HEK293 (cell line): ENCODE data around the gene TTC6.

Experiments used
- HOXC10 ChIP-seq: sonication (generic); formaldehyde crosslinking; IDR thresholded peaks from 2 replicates; pipeline ENCODE4 v1.8.1; 2023; ENCODE audit warnings: mild to moderate bottlenecking, missing genetic modification reagents
- WT1 ChIP-seq: fragments of 450-650 bp; formaldehyde crosslinking; IDR thresholded peaks from 2 replicates; pipeline ENCODE4 v1.5.1; 2016; ENCODE audit warnings: missing biosample characterization, missing genetic modification characterization
- YY1 ChIP-seq: fragments of 450-650 bp; formaldehyde crosslinking; IDR thresholded peaks from 2 replicates; pipeline ENCODE4 v1.5.1; 2018; ENCODE audit warnings: missing biosample characterization, missing genetic modification characterization
- ZNF24 ChIP-seq: fragments of 450-650 bp; formaldehyde crosslinking; IDR thresholded peaks from 2 replicates; pipeline ENCODE4 v1.5.1; 2016; ENCODE audit warnings: missing biosample characterization, missing genetic modification characterization
- ZNF274 ChIP-seq, 2 experiments: fragments of 200-500 bp in 1 of 2; fragments of 450-650 bp in 1 of 2; sonication (Bioruptor generic) in 1 of 2; formaldehyde crosslinking in 1 of 2; IDR thresholded peaks; 2 replicates each; pipeline versions ENCODE4 v1.5.1 to v1.6.1; 2014 to 2016; ENCODE audit warnings: borderline replicate concordance in 1 of 2, inconsistent platforms in 1 of 2, low read length in 1 of 2, missing biosample characterization in 1 of 2, missing genetic modification characterization in 1 of 2
- ZNF354C ChIP-seq: fragments of 450-650 bp; formaldehyde crosslinking; IDR thresholded peaks from 2 replicates; pipeline ENCODE4 v1.5.1; 2016; ENCODE audit warnings: missing biosample characterization, missing genetic modification characterization, low read depth, borderline replicate concordance
- ZNF629 ChIP-seq: fragments of 450-650 bp; formaldehyde crosslinking; IDR thresholded peaks from 2 replicates; pipeline ENCODE4 v1.5.1; 2017; ENCODE audit warnings: missing biosample characterization, missing genetic modification characterization
- ZNF792 ChIP-seq: fragments of 450-650 bp; formaldehyde crosslinking; IDR thresholded peaks from 2 replicates; pipeline ENCODE4 v1.5.1; 2016; ENCODE audit warnings: missing biosample characterization, missing genetic modification characterization
- TF ChIP-seq, protein P1 (sequence below): fragments of 450-650 bp; formaldehyde crosslinking; IDR thresholded peaks from 2 replicates; pipeline ENCODE4 v1.5.1; 2016; ENCODE audit warnings: missing biosample characterization, missing genetic modification characterization
- TF ChIP-seq, protein P2 (sequence below): fragments of 450-650 bp; formaldehyde crosslinking; optimal IDR thresholded peaks from 2 replicates; pipeline ENCODE3; 2016; ENCODE audit warnings: missing biosample characterization, mild to moderate bottlenecking, missing genetic modification characterization
- TF ChIP-seq, protein P3 (sequence below): fragments of 450-650 bp; formaldehyde crosslinking; IDR thresholded peaks from 2 replicates; pipeline ENCODE4 v1.5.1; 2016; ENCODE audit warnings: missing biosample characterization, missing genetic modification characterization

DNA sequence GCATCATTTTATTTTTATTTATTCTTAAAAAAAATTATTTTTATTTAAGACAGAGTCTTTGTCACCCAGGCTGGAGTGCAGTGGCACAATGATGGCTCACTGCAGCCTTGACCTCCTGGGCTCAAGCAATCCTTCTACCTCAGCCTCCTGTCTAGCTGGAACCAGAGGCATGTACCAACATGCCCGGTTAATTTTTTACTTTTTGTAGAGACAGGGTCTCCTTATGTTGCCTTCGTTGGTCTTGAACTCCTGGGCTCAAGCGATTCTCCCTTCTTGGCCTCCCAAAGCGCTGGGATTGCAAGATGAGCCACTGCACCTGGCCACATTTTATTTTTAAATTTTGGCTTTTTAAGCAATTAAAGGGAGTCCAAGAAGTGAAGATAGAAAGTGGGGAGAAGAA, 21.4 kb downstream of the TTC6 start:
- TF ChIP-seq ZNF24 (no peak), YY1 (tag by site-specific recombination) (no peak), ZNF792 (no peak), HOXC10 (no peak), ZNF274 (IDR thresholded peaks at IDR 0.05; ENCODE audit: low read length) (no peak), ZNF274 (tag by site-specific recombination; IDR thresholded peaks at IDR 0.05; ENCODE audit: borderline replicate concordance) (no peak), WT1 (tag by site-specific recombination) (no peak), ZNF354C (no peak), ZNF629 (tag by site-specific recombination) (no peak)
- TF ChIP-seq, protein P1, sequence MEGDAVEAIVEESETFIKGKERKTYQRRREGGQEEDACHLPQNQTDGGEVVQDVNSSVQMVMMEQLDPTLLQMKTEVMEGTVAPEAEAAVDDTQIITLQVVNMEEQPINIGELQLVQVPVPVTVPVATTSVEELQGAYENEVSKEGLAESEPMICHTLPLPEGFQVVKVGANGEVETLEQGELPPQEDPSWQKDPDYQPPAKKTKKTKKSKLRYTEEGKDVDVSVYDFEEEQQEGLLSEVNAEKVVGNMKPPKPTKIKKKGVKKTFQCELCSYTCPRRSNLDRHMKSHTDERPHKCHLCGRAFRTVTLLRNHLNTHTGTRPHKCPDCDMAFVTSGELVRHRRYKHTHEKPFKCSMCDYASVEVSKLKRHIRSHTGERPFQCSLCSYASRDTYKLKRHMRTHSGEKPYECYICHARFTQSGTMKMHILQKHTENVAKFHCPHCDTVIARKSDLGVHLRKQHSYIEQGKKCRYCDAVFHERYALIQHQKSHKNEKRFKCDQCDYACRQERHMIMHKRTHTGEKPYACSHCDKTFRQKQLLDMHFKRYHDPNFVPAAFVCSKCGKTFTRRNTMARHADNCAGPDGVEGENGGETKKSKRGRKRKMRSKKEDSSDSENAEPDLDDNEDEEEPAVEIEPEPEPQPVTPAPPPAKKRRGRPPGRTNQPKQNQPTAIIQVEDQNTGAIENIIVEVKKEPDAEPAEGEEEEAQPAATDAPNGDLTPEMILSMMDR (tag by site-specific recombination), result no peak
- TF ChIP-seq, protein P2, sequence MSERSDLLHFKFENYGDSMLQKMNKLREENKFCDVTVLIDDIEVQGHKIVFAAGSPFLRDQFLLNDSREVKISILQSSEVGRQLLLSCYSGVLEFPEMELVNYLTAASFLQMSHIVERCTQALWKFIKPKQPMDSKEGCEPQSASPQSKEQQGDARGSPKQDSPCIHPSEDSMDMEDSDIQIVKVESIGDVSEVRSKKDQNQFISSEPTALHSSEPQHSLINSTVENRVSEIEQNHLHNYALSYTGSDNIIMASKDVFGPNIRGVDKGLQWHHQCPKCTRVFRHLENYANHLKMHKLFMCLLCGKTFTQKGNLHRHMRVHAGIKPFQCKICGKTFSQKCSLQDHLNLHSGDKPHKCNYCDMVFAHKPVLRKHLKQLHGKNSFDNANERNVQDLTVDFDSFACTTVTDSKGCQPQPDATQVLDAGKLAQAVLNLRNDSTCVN (tag by site-specific recombination), result no peak
- TF ChIP-seq, protein P3, sequence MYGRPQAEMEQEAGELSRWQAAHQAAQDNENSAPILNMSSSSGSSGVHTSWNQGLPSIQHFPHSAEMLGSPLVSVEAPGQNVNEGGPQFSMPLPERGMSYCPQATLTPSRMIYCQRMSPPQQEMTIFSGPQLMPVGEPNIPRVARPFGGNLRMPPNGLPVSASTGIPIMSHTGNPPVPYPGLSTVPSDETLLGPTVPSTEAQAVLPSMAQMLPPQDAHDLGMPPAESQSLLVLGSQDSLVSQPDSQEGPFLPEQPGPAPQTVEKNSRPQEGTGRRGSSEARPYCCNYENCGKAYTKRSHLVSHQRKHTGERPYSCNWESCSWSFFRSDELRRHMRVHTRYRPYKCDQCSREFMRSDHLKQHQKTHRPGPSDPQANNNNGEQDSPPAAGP (tag by site-specific recombination), result no peak
